Endodermal cell (in vitro differentiated cells): ENCODE measurements around the gene ZBP1. TPM values are rescaled to one million over a fixed set of nuclear protein-coding genes. Genes with fewer than 3 reads are reported as not detected.

Experiments used
- DNase-seq: peaks from one replicate; pipeline ENCODE4 v3.0.0-alpha.2; 2017
- H3K27ac ChIP-seq: 2 replicates; pipeline ENCODE4 v1.5.1; 2013; ENCODE audit warnings: mild to moderate bottlenecking, low read depth, low read length, moderate library complexity
- H3K27me3 ChIP-seq: 2 replicates; pipeline ENCODE4 v1.6.1; 2013; ENCODE audit warnings: mild to moderate bottlenecking, low read length, moderate library complexity; ENCODE audit not compliant: insufficient read depth, control insufficient read depth, poor library complexity, severe bottlenecking
- H3K36me3 ChIP-seq: 2 replicates; pipeline ENCODE4 v1.7.0; 2013; ENCODE audit warnings: mild to moderate bottlenecking, low read length, moderate library complexity; ENCODE audit not compliant: control insufficient read depth, insufficient read depth
- H3K4me1 ChIP-seq: one replicate; pipeline ENCODE4 v1.7.0; 2013; ENCODE audit warnings: low read length; ENCODE audit not compliant: control insufficient read depth, insufficient read depth
- H3K4me3 ChIP-seq: 2 replicates; pipeline ENCODE4 v1.5.1; 2013; ENCODE audit warnings: mild to moderate bottlenecking, low read length, moderate library complexity
- H3K9ac ChIP-seq: 2 replicates; pipeline ENCODE4 v1.6.1; 2013; ENCODE audit warnings: mild to moderate bottlenecking, low read length, moderate library complexity; ENCODE audit not compliant: poor library complexity, severe bottlenecking; ENCODE audit errors: extremely low read depth
- H3K9me3 ChIP-seq: 2 replicates; pipeline ENCODE4 v1.6.1; 2013; ENCODE audit warnings: mild to moderate bottlenecking, low read length, moderate library complexity; ENCODE audit not compliant: control insufficient read depth
- H3K27ac Mint-ChIP-seq: 2 replicates; pipeline ENCODE4 v1.8.0; 2020; ENCODE audit warnings: mixed read lengths
- H3K27me3 Mint-ChIP-seq: 2 replicates; pipeline ENCODE4 v1.8.0; 2021; ENCODE audit warnings: mild to moderate bottlenecking, mixed read lengths; ENCODE audit not compliant: insufficient read depth
- H3K36me3 Mint-ChIP-seq: 2 replicates; pipeline ENCODE4 v1.8.0; 2020; ENCODE audit warnings: low read depth, mixed read lengths
- H3K4me1 Mint-ChIP-seq: 2 replicates; pipeline ENCODE4 v1.8.0; 2020; ENCODE audit warnings: mixed read lengths
- H3K4me3 Mint-ChIP-seq: 2 replicates; pipeline ENCODE4 v1.8.0; 2020; ENCODE audit warnings: mild to moderate bottlenecking, moderate library complexity, mixed read lengths
- H3K9me3 Mint-ChIP-seq: 2 replicates; pipeline ENCODE4 v1.8.0; 2020; ENCODE audit warnings: mild to moderate bottlenecking, mixed read lengths
- WGBS, 2 experiments: methylation state at CpG; one replicate each; pipeline versions ENCODE4 v1.1.5 to v1.1.7; 2013; ENCODE audit warnings: missing lambda C conversion rate in 2 of 2, mixed read lengths in 1 of 2; ENCODE audit not compliant: insufficient coverage in 1 of 2, insufficient read length in 1 of 2; 5-methylcytosine and 5-hydroxymethylcytosine counted together
- total RNA-seq, 2 donors: library from RNA; stranded (reverse); fragmentation: NEBNext Ultra II Directional in 1 of 2; extraction: Animal tissue kit (Norgen Biotek cat#: 25700) in 1 of 2; gene quantifications; 2 replicates in 1 of 2; 3 replicates in 1 of 2; pipeline ENCODE4 v1.2.1, GENCODE V29; 2021
- TF ChIP-seq, protein P1 (sequence below): fragments of 200-600 bp; sonication (generic); conservative IDR thresholded peaks from 2 replicates; pipeline ENCODE4 v1.5.0; 2021; ENCODE audit warnings: antibody characterized with exemption, mild to moderate bottlenecking

Gene ZBP1
- total RNA-seq, 2 donors from 2014 or later, result not detected

DNA sequence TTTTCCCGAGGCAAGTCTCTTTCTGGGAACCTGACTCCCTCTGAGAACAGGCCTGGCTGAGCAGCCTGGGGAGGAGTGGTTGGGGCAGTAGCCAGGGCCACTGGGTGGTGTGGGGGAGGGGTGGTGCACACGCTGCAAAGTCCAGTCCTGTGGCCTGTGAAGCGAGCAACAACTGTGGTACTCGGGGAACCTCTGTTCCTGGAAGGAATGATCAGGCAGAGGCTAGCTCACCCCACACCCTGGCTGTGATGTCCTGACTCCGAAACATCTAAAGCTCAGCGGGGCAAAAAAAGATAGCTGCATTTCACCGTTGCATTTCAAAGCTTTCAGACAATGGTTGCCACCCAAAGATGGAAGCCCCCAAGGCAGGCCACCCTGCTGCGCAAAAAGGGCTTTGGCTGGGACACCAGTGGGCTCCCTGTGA is 33.8 kb downstream of the ZBP1 start:
- H3K4me1 ChIP-seq, result no peaks in the 10 kb centered on the region
- H3K9ac ChIP-seq, result no peak overlapping the region
- Mint-ChIP-seq H3K9me3 (peaks cover 9% of the 10 kb centered on the region), H3K4me1 (peaks cover 3% of the 10 kb centered on the region), H3K36me3 (no peaks in the 10 kb centered on the region), H3K4me3 (no peak overlapping the region), H3K27me3 (peaks cover 3% of the 10 kb centered on the region), H3K27ac (no peak overlapping the region)
- no peak for DNase-seq
- H3K4me3 ChIP-seq, result no peak overlapping the region
- no peaks in the 10 kb centered on the region for H3K27me3 ChIP-seq
- H3K27ac ChIP-seq, result no peak overlapping the region
- no peaks in the 10 kb centered on the region for H3K9me3 ChIP-seq
- H3K36me3 ChIP-seq, result no peaks in the 10 kb centered on the region
- 73 to 78% methylated on average over 5 to 8 of the region's 8 CpGs for WGBS, 2 experiments
- TF ChIP-seq, protein P1, sequence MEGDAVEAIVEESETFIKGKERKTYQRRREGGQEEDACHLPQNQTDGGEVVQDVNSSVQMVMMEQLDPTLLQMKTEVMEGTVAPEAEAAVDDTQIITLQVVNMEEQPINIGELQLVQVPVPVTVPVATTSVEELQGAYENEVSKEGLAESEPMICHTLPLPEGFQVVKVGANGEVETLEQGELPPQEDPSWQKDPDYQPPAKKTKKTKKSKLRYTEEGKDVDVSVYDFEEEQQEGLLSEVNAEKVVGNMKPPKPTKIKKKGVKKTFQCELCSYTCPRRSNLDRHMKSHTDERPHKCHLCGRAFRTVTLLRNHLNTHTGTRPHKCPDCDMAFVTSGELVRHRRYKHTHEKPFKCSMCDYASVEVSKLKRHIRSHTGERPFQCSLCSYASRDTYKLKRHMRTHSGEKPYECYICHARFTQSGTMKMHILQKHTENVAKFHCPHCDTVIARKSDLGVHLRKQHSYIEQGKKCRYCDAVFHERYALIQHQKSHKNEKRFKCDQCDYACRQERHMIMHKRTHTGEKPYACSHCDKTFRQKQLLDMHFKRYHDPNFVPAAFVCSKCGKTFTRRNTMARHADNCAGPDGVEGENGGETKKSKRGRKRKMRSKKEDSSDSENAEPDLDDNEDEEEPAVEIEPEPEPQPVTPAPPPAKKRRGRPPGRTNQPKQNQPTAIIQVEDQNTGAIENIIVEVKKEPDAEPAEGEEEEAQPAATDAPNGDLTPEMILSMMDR, result no peak

DNA sequence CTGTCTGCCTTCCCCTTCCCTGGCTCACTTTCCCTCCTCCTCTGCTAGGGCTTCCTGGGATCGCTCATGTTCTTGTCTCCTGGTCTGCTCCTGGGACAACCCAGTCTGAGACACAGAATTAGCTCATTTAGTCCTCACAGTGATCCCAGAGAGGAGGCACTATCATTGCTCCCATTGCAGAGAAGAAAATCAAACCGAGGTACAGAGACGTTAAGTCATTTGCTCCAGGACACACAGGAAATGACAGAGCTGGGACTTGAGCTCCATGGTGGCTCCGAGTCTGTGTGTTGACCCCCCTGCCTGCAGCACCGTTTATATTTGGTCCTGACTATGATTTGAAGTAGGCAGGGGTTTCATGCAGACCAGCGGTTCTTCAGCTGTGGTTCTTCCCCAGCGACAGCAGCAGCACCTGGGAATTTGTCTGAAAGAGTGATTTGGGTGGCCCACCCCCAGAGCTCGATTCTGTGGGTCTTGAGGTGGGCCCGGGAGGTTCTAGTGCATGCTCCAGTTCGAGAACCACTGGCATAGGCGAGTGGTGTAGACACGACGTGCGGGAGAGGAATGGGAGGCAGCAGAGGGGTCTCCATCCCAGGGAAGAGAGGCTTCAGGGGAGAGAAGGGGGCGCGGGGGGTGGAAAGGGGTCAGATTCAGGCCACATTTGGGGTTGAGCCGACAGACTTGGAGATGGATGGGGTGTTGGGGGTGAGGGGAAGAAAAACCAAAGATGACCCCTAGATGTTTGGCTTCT is 34.6 kb downstream of the ZBP1 start:
- no peaks in the 10 kb centered on the region for H3K27me3 ChIP-seq
- H3K4me1 Mint-ChIP-seq, result peaks cover 3% of the 10 kb centered on the region
- 86 to 90% methylated on average over 7 to 17 of the region's 17 CpGs for WGBS, 2 experiments
- peaks cover 9% of the 10 kb centered on the region for H3K9me3 Mint-ChIP-seq
- no peak overlapping the region for H3K27ac ChIP-seq
- H3K9ac ChIP-seq, result no peak overlapping the region
- no peak for DNase-seq
- no peak overlapping the region for H3K27ac Mint-ChIP-seq
- no peak overlapping the region for H3K4me3 Mint-ChIP-seq
- H3K4me1 ChIP-seq, result no peaks in the 10 kb centered on the region
- TF ChIP-seq, protein P1, result no peak
- H3K36me3 Mint-ChIP-seq, result no peaks in the 10 kb centered on the region
- no peak overlapping the region for H3K4me3 ChIP-seq
- H3K36me3 ChIP-seq, result no peaks in the 10 kb centered on the region
- no peaks in the 10 kb centered on the region for H3K9me3 ChIP-seq
- H3K27me3 Mint-ChIP-seq, result peaks cover 3% of the 10 kb centered on the region

DNA sequence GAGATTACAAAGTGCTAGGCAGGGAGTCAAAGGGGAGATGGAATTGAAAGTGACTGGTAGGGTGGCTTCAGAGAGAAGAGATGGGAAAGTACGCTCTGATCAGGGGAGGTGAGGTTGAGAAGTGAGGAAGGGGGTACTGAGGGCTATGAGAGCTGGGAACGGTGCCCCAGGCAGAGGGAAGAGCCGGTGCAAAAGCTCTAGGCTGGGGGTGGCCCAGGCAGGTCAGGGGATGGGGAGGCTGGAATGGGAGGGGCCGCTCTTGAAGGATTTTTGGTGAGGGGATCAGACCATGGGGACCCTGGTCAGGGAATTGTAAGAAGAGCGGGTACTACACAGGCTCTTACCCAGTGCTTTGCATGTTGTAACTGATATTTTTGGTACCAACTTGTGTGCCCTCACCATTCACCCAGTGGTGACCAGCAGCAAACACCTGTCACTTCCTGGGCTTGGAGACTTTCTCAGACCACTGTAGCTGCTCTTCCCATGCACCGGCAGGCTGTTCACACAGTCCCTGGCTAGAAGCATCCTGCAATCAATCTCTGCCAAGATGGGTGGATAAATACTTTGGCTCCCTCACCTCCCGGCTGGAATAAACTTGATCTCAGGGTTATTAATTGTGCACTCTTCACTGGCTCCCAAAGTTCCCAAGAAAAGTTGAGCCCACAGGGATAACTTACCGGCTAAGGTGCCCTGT is 35.3 kb downstream of the ZBP1 start:
- H3K4me3 Mint-ChIP-seq, result no peak overlapping the region
- no peak for DNase-seq
- no peak overlapping the region for H3K9ac ChIP-seq
- no peaks in the 10 kb centered on the region for H3K4me1 ChIP-seq
- peaks cover 3% of the 10 kb centered on the region for H3K27me3 Mint-ChIP-seq
- no peak overlapping the region for H3K27ac Mint-ChIP-seq
- H3K4me1 Mint-ChIP-seq, result peaks cover 3% of the 10 kb centered on the region
- H3K27ac ChIP-seq, result no peak overlapping the region
- peaks cover 9% of the 10 kb centered on the region for H3K9me3 Mint-ChIP-seq
- TF ChIP-seq, protein P1, result no peak
- H3K36me3 ChIP-seq, result no peaks in the 10 kb centered on the region
- H3K9me3 ChIP-seq, result no peaks in the 10 kb centered on the region
- H3K4me3 ChIP-seq, result no peak overlapping the region
- 86 to 89% methylated on average over 3 to 8 of the region's 8 CpGs for WGBS, 2 experiments
- H3K27me3 ChIP-seq, result no peaks in the 10 kb centered on the region
- H3K36me3 Mint-ChIP-seq, result no peaks in the 10 kb centered on the region
